Tibial nerve (tissue), 4 donors: ENCODE results near the gene GPR21.

ENCODE experiments used
- EP300 ChIP-seq, 2 donors: sonication (generic); formaldehyde crosslinking; IDR thresholded peaks; one replicate each; pipeline ENCODE4 v1.6.1; 2017; ENCODE audit warnings: antibody characterized with exemption in 2 of 2, mild to moderate bottlenecking in 1 of 2
- POLR2A ChIP-seq, 2 donors: fragments of 450-650 bp; IDR thresholded peaks; one replicate each; pipeline ENCODE4 v1.6.1; 2017; ENCODE audit warnings: antibody characterized with exemption in 2 of 2, mild to moderate bottlenecking in 2 of 2, moderate library complexity in 2 of 2
- TF ChIP-seq, protein P1 (sequence below), 5 experiments: fragments of 200-600 bp in 3 of 5; fragments of 450-650 bp in 2 of 5; sonication (generic) in 3 of 5; IDR thresholded peaks; one replicate each; pipeline ENCODE4 v1.5.1; 2016 to 2019; ENCODE audit warnings: antibody characterized with exemption in 5 of 5, mild to moderate bottlenecking in 3 of 5, moderate library complexity in 2 of 5

- TF ChIP-seq, protein P1, sequence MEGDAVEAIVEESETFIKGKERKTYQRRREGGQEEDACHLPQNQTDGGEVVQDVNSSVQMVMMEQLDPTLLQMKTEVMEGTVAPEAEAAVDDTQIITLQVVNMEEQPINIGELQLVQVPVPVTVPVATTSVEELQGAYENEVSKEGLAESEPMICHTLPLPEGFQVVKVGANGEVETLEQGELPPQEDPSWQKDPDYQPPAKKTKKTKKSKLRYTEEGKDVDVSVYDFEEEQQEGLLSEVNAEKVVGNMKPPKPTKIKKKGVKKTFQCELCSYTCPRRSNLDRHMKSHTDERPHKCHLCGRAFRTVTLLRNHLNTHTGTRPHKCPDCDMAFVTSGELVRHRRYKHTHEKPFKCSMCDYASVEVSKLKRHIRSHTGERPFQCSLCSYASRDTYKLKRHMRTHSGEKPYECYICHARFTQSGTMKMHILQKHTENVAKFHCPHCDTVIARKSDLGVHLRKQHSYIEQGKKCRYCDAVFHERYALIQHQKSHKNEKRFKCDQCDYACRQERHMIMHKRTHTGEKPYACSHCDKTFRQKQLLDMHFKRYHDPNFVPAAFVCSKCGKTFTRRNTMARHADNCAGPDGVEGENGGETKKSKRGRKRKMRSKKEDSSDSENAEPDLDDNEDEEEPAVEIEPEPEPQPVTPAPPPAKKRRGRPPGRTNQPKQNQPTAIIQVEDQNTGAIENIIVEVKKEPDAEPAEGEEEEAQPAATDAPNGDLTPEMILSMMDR (IDR thresholded peaks at IDR 0.05): no peak
- TF ChIP-seq EP300 (IDR thresholded peaks at IDR 0.05) (no peak), POLR2A (IDR thresholded peaks at IDR 0.05) (no peak)
Observed at GRCh38 chr9:123007269-123007668, 26.2 kb upstream of the GPR21 start.
